Measurements from ENCODE around the gene SAMHD1.

GRCh38 chr20:36917943-36918342 is 33.6 kb downstream of the SAMHD1 start:
- no peak for TF ChIP-seq GATA3 (IDR thresholded peaks at IDR 0.05; ENCODE audit: low read depth, low read length)
- no peak for TF ChIP-seq GATA2 (IDR thresholded peaks at IDR 0.05; ENCODE audit: low read depth, low read length)
